ENCODE measurements around the gene ANO8.
"Not testable (repeated sequence)": the region's sequence is repeated elsewhere in the genome, so short reads cannot be mapped to it uniquely, and the experiment has no call there.

Gene ANO8

DNA sequence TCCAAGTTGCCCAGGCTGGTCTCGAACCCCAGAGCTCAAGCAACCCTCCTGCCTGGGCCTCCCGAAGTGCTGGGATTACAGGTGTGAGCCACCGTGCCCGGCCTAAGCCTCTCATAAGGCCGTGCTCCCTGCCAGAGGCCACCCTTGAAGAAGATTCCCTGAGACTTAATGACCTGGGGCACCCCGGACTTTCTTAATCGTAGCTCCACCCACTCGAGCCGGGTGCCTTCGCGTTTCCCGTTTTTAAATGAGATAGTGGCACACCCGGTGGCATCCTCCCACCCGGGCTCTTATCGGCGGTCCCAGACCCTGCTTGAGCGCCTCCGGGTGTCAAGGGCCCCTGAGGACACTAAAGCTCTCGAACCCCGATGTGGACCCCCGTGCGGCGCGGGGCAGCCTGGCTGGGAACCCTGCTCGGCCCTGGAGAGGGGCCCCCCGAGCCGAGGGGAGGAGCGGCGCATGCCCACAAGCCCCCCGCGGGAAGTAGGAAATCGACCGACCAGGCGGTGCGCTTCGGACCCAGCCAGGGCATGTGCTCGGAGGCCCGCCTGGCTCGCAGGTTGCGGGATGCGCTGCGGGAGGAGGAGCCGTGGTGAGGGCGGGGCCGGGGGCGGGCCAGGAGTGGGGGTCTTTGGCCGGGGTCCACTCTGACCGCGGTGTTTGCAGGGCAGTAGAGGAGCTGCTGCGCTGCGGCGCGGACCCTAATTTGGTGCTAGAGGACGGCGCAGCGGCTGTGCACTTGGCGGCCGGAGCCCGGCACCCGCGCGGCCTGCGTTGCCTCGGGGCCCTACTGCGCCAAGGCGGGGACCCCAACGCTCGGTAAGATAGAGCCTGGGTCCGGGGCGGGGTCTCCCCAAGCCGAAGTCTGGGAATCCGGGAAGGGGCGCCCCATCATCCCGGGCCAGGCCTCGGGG lies 53.0 kb downstream of the ANO8 start, which contains the start of gene ANKLE1:
Gene ANKLE1, plus strand, starts transcription at position 511 of the 914 bp plus-strand sequence. Its CDS starts 20 bp downstream, at position 531.
- peaks cover 0 to 14% (median 2%) of the 10 kb centered on the region in 3 experiments for H3K27me3 ChIP-seq (ENCODE audit: control insufficient read depth in 3 of 3, insufficient read depth in 3 of 3, low read depth in 1 of 3, low read length in 3 of 3)
- no peak for DNase-seq (ENCODE audit: low spot score)
- H3K79me1 ChIP-seq (ENCODE audit: low read depth, low read length): no peaks in the 10 kb centered on the region
- WGBS, 2 donors (ENCODE audit: extremely low coverage in 2 of 2, insufficient read length in 2 of 2, insufficient replicate concordance in 1 of 2): no CpG with 5 or more reads among the region's 75 CpGs
- H3K23ac ChIP-seq (ENCODE audit: low read depth, low read length, poor library complexity): peak within 1 kb of the TSS; percentile 60
- H3K4me1 ChIP-seq (ENCODE audit: control insufficient read depth in 2 of 2, insufficient read depth in 1 of 2, low read depth in 1 of 2, low read length in 2 of 2): peaks cover 0 to 3% of the 10 kb centered on the region in 2 donors
- H4K91ac ChIP-seq (ENCODE audit: low read depth, low read length, poor library complexity): no peak within 1 kb of the TSS
- no peak within 1 kb of the TSS for H3K4ac ChIP-seq (ENCODE audit: low read length)
- peak within 1 kb of the TSS; percentile 94 for H2AFZ ChIP-seq (ENCODE audit: low read length)
- H3K36me3 ChIP-seq (replicated peaks in 1 of 2; ENCODE audit: control insufficient read depth in 2 of 2, insufficient read depth in 2 of 2, low read length in 2 of 2): peaks cover 11 to 32% of the 10 kb centered on the region in 2 donors
- peak within 1 kb of the TSS; percentile 58 for H2BK15ac ChIP-seq (ENCODE audit: low read length)
- peak within 1 kb of the TSS; percentile 95 for H3K18ac ChIP-seq (ENCODE audit: low read length)
- H4K8ac ChIP-seq (ENCODE audit: low read depth, low read length): no peak within 1 kb of the TSS
- peak within 1 kb of the TSS; percentile 38 for H3K14ac ChIP-seq (ENCODE audit: low read length)
- peak within 1 kb of the TSS; percentile 68 for H2AK5ac ChIP-seq (ENCODE audit: low read depth, low read length)
- peak within 1 kb of the TSS; percentile 40 for H3K4me2 ChIP-seq (ENCODE audit: insufficient read depth, low read length, poor library complexity, severe bottlenecking)
- peak within 1 kb of the TSS; percentile 87 for H2BK120ac ChIP-seq (ENCODE audit: low read depth, low read length)
- no peak within 1 kb of the TSS for H3K27ac ChIP-seq (replicated peaks; ENCODE audit: low read length)
- peak within 1 kb of the TSS; percentile 63 for H3K9ac ChIP-seq (ENCODE audit: low read depth, low read length, poor library complexity)
- peak within 1 kb of the TSS; percentile 11 for H2BK5ac ChIP-seq (ENCODE audit: low read length)
- H3K9me3 ChIP-seq (replicated peaks in 1 of 2; ENCODE audit: control insufficient read depth in 2 of 2, insufficient read depth in 1 of 2, low read depth in 1 of 2, low read length in 2 of 2): peaks cover 4 to 5% of the 10 kb centered on the region in 2 donors
- peak within 1 kb of the TSS; percentile 10 for H2BK12ac ChIP-seq (ENCODE audit: low read length)
- peak within 1 kb of the TSS; percentile 50 to 51 for H3K4me3 ChIP-seq (ENCODE audit: low read length in 2 of 2)

- no peak overlapping the region for H4K91ac ChIP-seq (ENCODE audit: low read depth, low read length, poor library complexity)
- no peak overlapping the region for H3K9ac ChIP-seq (ENCODE audit: low read depth, low read length, poor library complexity)
- peaks cover 0 to 14% (median 2%) of the 10 kb centered on the region in 3 experiments for H3K27me3 ChIP-seq (ENCODE audit: control insufficient read depth in 3 of 3, insufficient read depth in 3 of 3, low read depth in 1 of 3, low read length in 3 of 3)
- no peak overlapping the region for H3K4me2 ChIP-seq (ENCODE audit: insufficient read depth, low read length, poor library complexity, severe bottlenecking)
- H2BK120ac ChIP-seq (ENCODE audit: low read depth, low read length): no peak overlapping the region
- no peak overlapping the region for H3K18ac ChIP-seq (ENCODE audit: low read length)
- H3K23ac ChIP-seq (ENCODE audit: low read depth, low read length, poor library complexity): no peak overlapping the region
- H3K14ac ChIP-seq (ENCODE audit: low read length): no peak overlapping the region
- H4K8ac ChIP-seq (ENCODE audit: low read depth, low read length): no peak overlapping the region
- H2BK15ac ChIP-seq (ENCODE audit: low read length): no peak overlapping the region
- no peak overlapping the region for H3K4me3 ChIP-seq (ENCODE audit: low read length in 2 of 2)
- H3K9me3 ChIP-seq (replicated peaks in 1 of 2; ENCODE audit: control insufficient read depth in 2 of 2, insufficient read depth in 1 of 2, low read depth in 1 of 2, low read length in 2 of 2): no peaks in the 10 kb centered on the region
- no peak overlapping the region for H2AK5ac ChIP-seq (ENCODE audit: low read depth, low read length)
- DNase-seq (ENCODE audit: low spot score): no peak
- H3K36me3 ChIP-seq (replicated peaks in 1 of 2; ENCODE audit: control insufficient read depth in 2 of 2, insufficient read depth in 2 of 2, low read length in 2 of 2): peaks cover 21 to 49% of the 10 kb centered on the region in 2 donors
- H2AFZ ChIP-seq (ENCODE audit: low read length): no peak overlapping the region
- no peak overlapping the region for H3K4ac ChIP-seq (ENCODE audit: low read length)
- no CpG with 5 or more reads among the region's 3 CpGs for WGBS, 2 donors (ENCODE audit: extremely low coverage in 2 of 2, insufficient read length in 2 of 2, insufficient replicate concordance in 1 of 2)
- no peak overlapping the region for H2BK12ac ChIP-seq (ENCODE audit: low read length)
- no peak overlapping the region for H2BK5ac ChIP-seq (ENCODE audit: low read length)
- H3K27ac ChIP-seq (replicated peaks; ENCODE audit: low read length): no peak overlapping the region
- peaks cover 0 to 3% of the 10 kb centered on the region in 2 donors for H3K4me1 ChIP-seq (ENCODE audit: control insufficient read depth in 2 of 2, insufficient read depth in 1 of 2, low read depth in 1 of 2, low read length in 2 of 2)
- H3K79me1 ChIP-seq (ENCODE audit: low read depth, low read length): no peaks in the 10 kb centered on the region
Measured at GRCh38 chr19:17279436-17279835, 55.2 kb downstream of the ANO8 start.

DNA sequence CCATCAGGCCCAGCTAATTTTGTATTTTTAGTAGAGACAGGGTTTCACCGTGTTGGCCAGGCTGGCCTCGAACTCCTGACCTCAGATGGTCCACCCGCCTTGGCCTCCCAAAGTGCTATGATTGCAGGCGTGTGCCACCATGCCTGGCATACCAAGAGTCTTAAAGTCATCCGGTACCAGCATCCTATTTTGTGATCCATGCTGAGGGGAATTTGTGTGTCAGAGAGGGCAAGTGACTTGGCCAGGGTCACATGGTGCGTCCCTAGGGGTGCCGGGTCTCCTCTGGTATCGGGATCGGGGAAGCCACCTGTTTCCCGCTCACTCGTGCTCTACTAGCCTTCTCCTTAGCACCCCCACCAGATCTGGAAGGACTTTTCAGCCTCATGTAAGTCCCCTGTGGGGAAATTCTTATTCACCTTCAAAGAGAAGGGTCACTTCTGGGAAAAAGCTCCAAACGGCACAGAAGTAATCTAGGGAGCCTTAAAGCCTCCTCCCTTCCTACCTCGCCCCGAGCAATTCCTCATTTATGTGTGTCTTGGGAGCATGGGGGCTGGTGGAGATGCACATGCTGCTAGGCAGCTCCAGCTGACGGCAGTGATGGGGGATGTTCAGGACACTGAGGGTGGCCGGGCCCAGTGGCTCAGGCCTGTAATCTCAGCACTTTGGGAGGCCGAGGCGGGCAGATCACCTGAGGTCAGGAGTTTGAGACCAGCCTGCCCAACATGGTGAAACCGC lies 59.0 kb downstream of the ANO8 start:
- no peak overlapping the region for H2BK120ac ChIP-seq (ENCODE audit: low read depth, low read length)
- no peaks in the 10 kb centered on the region for H3K4me1 ChIP-seq (ENCODE audit: control insufficient read depth in 2 of 2, insufficient read depth in 1 of 2, low read depth in 1 of 2, low read length in 2 of 2)
- H3K4ac ChIP-seq (ENCODE audit: low read length): no peak overlapping the region
- no peak overlapping the region for H2AFZ ChIP-seq (ENCODE audit: low read length)
- peaks cover 34 to 76% of the 10 kb centered on the region in 2 donors for H3K36me3 ChIP-seq (replicated peaks in 1 of 2; ENCODE audit: control insufficient read depth in 2 of 2, insufficient read depth in 2 of 2, low read length in 2 of 2)
- no peak overlapping the region for H3K14ac ChIP-seq (ENCODE audit: low read length)
- no peaks in the 10 kb centered on the region for H3K79me1 ChIP-seq (ENCODE audit: low read depth, low read length)
- H2AK5ac ChIP-seq (ENCODE audit: low read depth, low read length): no peak overlapping the region
- H2BK15ac ChIP-seq (ENCODE audit: low read length): no peak overlapping the region
- no peak overlapping the region for H3K9ac ChIP-seq (ENCODE audit: low read depth, low read length, poor library complexity)
- no peak overlapping the region for H4K8ac ChIP-seq (ENCODE audit: low read depth, low read length)
- no peak overlapping the region for H2BK5ac ChIP-seq (ENCODE audit: low read length)
- no peak overlapping the region for H3K18ac ChIP-seq (ENCODE audit: low read length)
- H3K27ac ChIP-seq (replicated peaks; ENCODE audit: low read length): no peak overlapping the region
- H2BK12ac ChIP-seq (ENCODE audit: low read length): no peak overlapping the region
- H3K4me3 ChIP-seq (ENCODE audit: low read length in 2 of 2): peak overlapping the region in 1 of 2 donors; percentile 51
- no peaks in the 10 kb centered on the region for H3K9me3 ChIP-seq (replicated peaks in 1 of 2; ENCODE audit: control insufficient read depth in 2 of 2, insufficient read depth in 1 of 2, low read depth in 1 of 2, low read length in 2 of 2)
- DNase-seq (ENCODE audit: low spot score): no peak
- no peak overlapping the region for H3K23ac ChIP-seq (ENCODE audit: low read depth, low read length, poor library complexity)
- H4K91ac ChIP-seq (ENCODE audit: low read depth, low read length, poor library complexity): no peak overlapping the region
- WGBS, 2 donors (ENCODE audit: extremely low coverage in 2 of 2, insufficient read length in 2 of 2, insufficient replicate concordance in 1 of 2): no CpG with 5 or more reads among the region's 19 CpGs
- H3K27me3 ChIP-seq (ENCODE audit: control insufficient read depth in 3 of 3, insufficient read depth in 3 of 3, low read depth in 1 of 3, low read length in 3 of 3): no peaks in the 10 kb centered on the region
- H3K4me2 ChIP-seq (ENCODE audit: insufficient read depth, low read length, poor library complexity, severe bottlenecking): no peak overlapping the region

DNA sequence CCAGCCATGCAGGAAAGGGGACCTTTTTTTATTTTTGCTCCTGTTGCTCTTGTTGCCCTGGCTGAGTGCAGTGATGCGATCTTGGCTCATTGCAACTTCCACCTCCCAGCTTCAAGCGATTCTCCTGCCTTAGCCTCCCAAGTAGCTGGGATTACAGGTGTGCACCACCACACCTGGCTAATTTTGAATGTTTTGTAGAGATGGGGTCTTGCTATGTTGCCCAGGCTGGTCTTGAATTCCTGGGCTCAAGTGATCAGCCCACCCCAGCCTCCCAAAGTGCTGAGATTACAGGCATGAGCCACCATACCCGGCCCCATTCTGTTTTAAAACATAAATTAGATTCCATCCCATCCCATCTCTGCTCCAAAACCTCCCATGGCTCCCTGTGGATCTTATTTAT lies 59.8 kb downstream of the ANO8 start:
- H3K23ac ChIP-seq (ENCODE audit: low read depth, low read length, poor library complexity); H3K14ac ChIP-seq (ENCODE audit: low read length); H3K79me1 ChIP-seq (ENCODE audit: low read depth, low read length); H4K8ac ChIP-seq (ENCODE audit: low read depth, low read length); H3K9me3 ChIP-seq (replicated peaks in 1 of 2; ENCODE audit: control insufficient read depth in 2 of 2, insufficient read depth in 1 of 2, low read depth in 1 of 2, low read length in 2 of 2); H3K4me3 ChIP-seq (ENCODE audit: low read length in 2 of 2); H2AFZ ChIP-seq (ENCODE audit: low read length); H3K18ac ChIP-seq (ENCODE audit: low read length); H3K27me3 ChIP-seq (ENCODE audit: control insufficient read depth in 3 of 3, insufficient read depth in 3 of 3, low read depth in 1 of 3, low read length in 3 of 3); H3K4ac ChIP-seq (ENCODE audit: low read length); H3K4me1 ChIP-seq (ENCODE audit: control insufficient read depth in 2 of 2, insufficient read depth in 1 of 2, low read depth in 1 of 2, low read length in 2 of 2); H2BK120ac ChIP-seq (ENCODE audit: low read depth, low read length); H3K27ac ChIP-seq (replicated peaks; ENCODE audit: low read length); H2BK12ac ChIP-seq (ENCODE audit: low read length); H2BK5ac ChIP-seq (ENCODE audit: low read length); DNase-seq (ENCODE audit: low spot score); H3K4me2 ChIP-seq (ENCODE audit: insufficient read depth, low read length, poor library complexity, severe bottlenecking); H2BK15ac ChIP-seq (ENCODE audit: low read length); H4K91ac ChIP-seq (ENCODE audit: low read depth, low read length, poor library complexity); H3K9ac ChIP-seq (ENCODE audit: low read depth, low read length, poor library complexity); H2AK5ac ChIP-seq (ENCODE audit: low read depth, low read length): not testable (repeated sequence)
- H3K36me3 ChIP-seq (replicated peaks in 1 of 2; ENCODE audit: control insufficient read depth in 2 of 2, insufficient read depth in 2 of 2, low read length in 2 of 2): peaks cover 34 to 82% of the 10 kb centered on the region in 2 donors
- WGBS, 2 donors (ENCODE audit: extremely low coverage in 2 of 2, insufficient read length in 2 of 2, insufficient replicate concordance in 1 of 2): no CpG with 5 or more reads among the region's 3 CpGs
